SK-N-MC (cell line): Measurements from ENCODE around the gene UBIAD1.
"Not testable (repeated sequence)": the region's sequence is repeated elsewhere in the genome, so short reads cannot be mapped to it uniquely, and the experiment has no call there.

Experiments
- DNase-seq: peaks from one replicate; pipeline ENCODE4 v3.0.0-alpha.2; 2011; ENCODE audit warnings: low read depth, low spot score
- H3K27ac ChIP-seq: fragments of 200-600 bp; sonication (generic); 2 replicates; pipeline ENCODE4 v1.5.1; 2016; ENCODE audit warnings: mixed run types
- H3K36me3 ChIP-seq: fragments of 200-600 bp; sonication (generic); 2 replicates; pipeline ENCODE4 v1.6.1; 2017; ENCODE audit warnings: antibody characterized with exemption, low read length, mixed read lengths; ENCODE audit not compliant: insufficient read depth
- H3K4me3 ChIP-seq: fragments of 200-600 bp; sonication (generic); 2 replicates; pipeline ENCODE4 v1.5.1; 2016
- H3K9ac ChIP-seq: fragments of 200-600 bp; sonication (generic); 2 replicates; pipeline ENCODE4 v1.8.0; 2017; ENCODE audit warnings: mixed run types, mixed read lengths; ENCODE audit not compliant: insufficient read length
- H3K9me3 ChIP-seq: fragments of 200-600 bp; sonication (generic); 2 replicates; pipeline ENCODE4 v1.6.1; 2017; ENCODE audit warnings: low read depth, mild to moderate bottlenecking, antibody characterized with exemption, low read length, moderate library complexity, mixed read lengths
- EZH2 ChIP-seq: fragments of 200-600 bp; sonication (generic); IDR thresholded peaks from one replicate; pipeline ENCODE4 v1.6.1; 2017; ENCODE audit warnings: antibody characterized with exemption
- FOXP2 ChIP-seq: optimal IDR thresholded peaks from 2 replicates; pipeline ENCODE3; 2011; ENCODE audit warnings: mild to moderate bottlenecking, moderate library complexity; ENCODE audit not compliant: insufficient read depth; ENCODE audit errors: extremely low read length, control extremely low read depth
- POLR2AphosphoS5 ChIP-seq: IDR thresholded peaks from 2 replicates; pipeline ENCODE4 v1.6.1; 2012; ENCODE audit warnings: mild to moderate bottlenecking, low read depth, low read length, borderline replicate concordance

The UBIAD1 gene

GRCh38 chr1:11248169-11248568 is 24.8 kb upstream of the UBIAD1 start:
- H3K9ac ChIP-seq, result no peak overlapping the region
- H3K9me3 ChIP-seq, result no peaks in the 10 kb centered on the region
- TF ChIP-seq POLR2AphosphoS5 (no peak), EZH2 (no peak), FOXP2 (no peak)
- H3K4me3 ChIP-seq, result no peak overlapping the region
- peaks cover 44% of the 10 kb centered on the region for H3K36me3 ChIP-seq
- DNase-seq, result no peak
- no peak overlapping the region for H3K27ac ChIP-seq

GRCh38 chr1:11252538-11252937 is 20.5 kb upstream of the UBIAD1 start:
- H3K36me3 ChIP-seq, result peaks cover 60% of the 10 kb centered on the region
- no peak overlapping the region for H3K27ac ChIP-seq
- H3K4me3 ChIP-seq, result no peak overlapping the region
- TF ChIP-seq FOXP2 (no peak), EZH2 (no peak), POLR2AphosphoS5 (no peak)
- no peak for DNase-seq
- H3K9ac ChIP-seq, result no peak overlapping the region
- H3K9me3 ChIP-seq, result no peaks in the 10 kb centered on the region

DNA sequence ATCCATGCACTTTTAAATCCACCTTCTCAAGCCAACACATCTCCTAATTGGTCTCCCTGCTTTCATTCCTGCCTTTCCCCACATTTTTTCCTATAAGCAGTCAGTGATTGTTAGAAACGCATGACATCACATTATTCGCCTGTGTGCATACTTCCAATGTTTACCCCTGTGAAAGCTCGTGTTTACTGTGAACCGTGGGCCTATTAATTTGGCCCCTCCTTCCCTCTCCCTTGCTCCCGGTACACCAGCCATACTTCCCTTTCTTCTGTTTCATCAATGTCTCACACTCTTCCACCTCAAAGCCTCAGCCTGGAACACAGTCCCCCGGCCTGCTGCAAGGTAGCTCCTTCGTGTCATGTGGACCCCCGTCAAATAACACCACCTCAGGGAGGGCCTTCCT is 19.8 kb upstream of the UBIAD1 start:
- no peak for TF ChIP-seq EZH2
- no peak for TF ChIP-seq POLR2AphosphoS5
- TF ChIP-seq FOXP2, result no peak
- DNase-seq, result no peak
- no peak overlapping the region for H3K9ac ChIP-seq
- no peaks in the 10 kb centered on the region for H3K9me3 ChIP-seq
- H3K4me3 ChIP-seq, result no peak overlapping the region
- H3K27ac ChIP-seq, result no peak overlapping the region
- H3K36me3 ChIP-seq, result peaks cover 60% of the 10 kb centered on the region

DNA sequence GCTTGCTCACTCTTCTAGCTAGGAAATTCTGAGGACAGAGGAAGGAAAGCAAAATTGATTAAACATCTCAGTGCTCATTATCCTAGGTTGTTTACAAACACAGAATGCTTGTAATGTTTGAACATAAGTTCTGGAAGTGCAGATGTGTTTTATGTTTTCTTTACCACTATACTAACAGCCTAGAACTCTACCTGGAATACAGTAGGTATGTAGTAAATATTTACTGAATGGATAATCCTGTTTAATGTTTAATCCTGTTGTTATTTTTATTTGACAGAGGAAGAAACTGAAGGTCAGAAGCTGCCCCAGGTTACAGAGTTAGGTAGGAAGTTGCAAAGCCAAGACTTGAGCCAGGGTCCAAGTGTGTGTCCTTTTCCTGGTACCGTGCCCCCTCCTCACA is 16.7 kb upstream of the UBIAD1 start:
- no peak for DNase-seq
- Histone ChIP-seq H3K4me3 (no peak overlapping the region), H3K36me3 (peaks cover 71% of the 10 kb centered on the region), H3K9me3 (no peaks in the 10 kb centered on the region), H3K27ac (no peak overlapping the region), H3K9ac (no peak overlapping the region)
- no peak for TF ChIP-seq FOXP2
- no peak for TF ChIP-seq POLR2AphosphoS5
- no peak for TF ChIP-seq EZH2

GRCh38 chr1:11262171-11263049 is 10.6 kb upstream of the UBIAD1 start, which contains the start of gene MTOR:
MTOR (minus strand) TSS chr1:11262551; CDS start chr1:11259409, 3,142 bp downstream.
- no peaks in the 10 kb centered on the region for H3K9me3 ChIP-seq
- H3K9ac ChIP-seq, result peak within 1 kb of the TSS; percentile 95
- H3K27ac ChIP-seq, result no peak within 1 kb of the TSS
- peak; percentile 97 for DNase-seq
- H3K4me3 ChIP-seq, result peak within 1 kb of the TSS; percentile 95
- no peak for TF ChIP-seq EZH2
- peak; percentile 89 for TF ChIP-seq POLR2AphosphoS5
- peak; percentile 85 for TF ChIP-seq FOXP2
- H3K36me3 ChIP-seq, result peaks cover 19% of the 10 kb centered on the region

DNA sequence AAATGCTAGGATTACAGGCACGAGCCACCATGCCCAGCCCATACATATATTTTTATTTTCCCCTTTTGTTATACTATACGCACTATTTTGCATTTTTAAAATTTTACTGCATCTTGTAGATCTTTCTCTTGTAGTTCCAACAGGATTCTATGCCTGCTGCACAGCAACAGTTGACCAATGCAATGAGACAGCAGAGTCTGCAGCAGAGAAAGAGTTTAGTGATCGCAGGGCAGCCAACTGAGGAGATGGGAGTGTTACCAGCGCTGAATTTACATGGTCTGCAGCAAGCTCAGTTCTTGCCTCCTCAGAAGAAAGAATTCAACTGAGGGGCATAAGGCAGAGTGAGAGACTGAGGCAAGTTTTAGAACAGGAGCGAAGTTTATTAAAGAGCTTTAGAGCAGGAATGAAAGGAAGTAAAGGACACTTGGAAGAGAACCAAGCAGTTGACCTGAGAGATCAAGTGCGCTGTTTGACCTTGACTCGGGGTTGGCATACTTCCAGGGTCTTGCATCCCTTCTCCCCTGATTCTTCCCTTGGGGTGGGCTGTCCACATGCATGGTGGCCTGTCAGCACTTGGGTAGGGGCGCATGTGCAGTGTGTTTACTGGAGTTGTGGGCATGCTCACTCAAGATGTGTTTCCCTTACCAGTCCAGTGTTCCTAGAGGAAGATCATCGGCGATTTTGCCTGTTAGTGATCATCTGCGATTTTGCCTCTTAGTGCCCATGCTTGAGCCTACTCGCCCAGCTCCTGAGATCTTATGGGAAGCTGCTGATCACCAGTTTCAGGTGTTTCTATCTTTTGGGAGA is 6.5 kb upstream of the UBIAD1 start:
- Histone ChIP-seq H3K9me3 (no peaks in the 10 kb centered on the region), H3K36me3 (no peaks in the 10 kb centered on the region), H3K9ac (no peak overlapping the region), H3K4me3 (no peak overlapping the region), H3K27ac (no peak overlapping the region)
- TF ChIP-seq FOXP2 (no peak), EZH2 (no peak), POLR2AphosphoS5 (no peak)
- no peak for DNase-seq

- not testable (repeated sequence) for H3K36me3 ChIP-seq, DNase-seq, H3K27ac ChIP-seq, H3K9me3 ChIP-seq, H3K9ac ChIP-seq, H3K4me3 ChIP-seq
These were observed 5.4 kb upstream of the UBIAD1 start for GRCh38 chr1:11267350-11268337.

GRCh38 chr1:11272544-11272831 is 510 bp upstream of the UBIAD1 start:
- Histone ChIP-seq H3K9me3 (no peaks in the 10 kb centered on the region), H3K4me3 (peak overlapping the region; percentile 76), H3K36me3 (no peaks in the 10 kb centered on the region; the same call in 1 of the 2 replicates), H3K9ac (no peak overlapping the region), H3K27ac (no peak overlapping the region)
- TF ChIP-seq POLR2AphosphoS5 (no peak), FOXP2 (no peak), EZH2 (no peak)
- peak; percentile 1 for DNase-seq
